ENCODE measurements around the gene LPP. TPM values are rescaled to one million over a fixed set of nuclear protein-coding genes. Genes with fewer than 3 reads are reported as not detected.

LPP gene
- polyA plus RNA-seq, 1 donor (not counting 4 experiments of a cell fraction or from before 2014, with no cell fraction given), result 16.0 TPM

- Histone ChIP-seq H3K9me3 (ENCODE audit: control insufficient read depth, low read depth, low read length) (no peaks in the 10 kb centered on the region), H3K4me2 (ENCODE audit: control insufficient read depth, extremely low read depth, insufficient read depth, low read depth, low read length) (no peak overlapping the region), H3K4me3 (ENCODE audit: control insufficient read depth in 2 of 3, extremely low read depth in 1 of 3, insufficient read depth in 2 of 3, low read depth in 1 of 3, low read length in 3 of 3) (no peak overlapping the region), H3K79me2 (ENCODE audit: control insufficient read depth, insufficient read depth, low read length) (no peaks in the 10 kb centered on the region), H3K27ac (ENCODE audit: control insufficient read depth, insufficient read depth, low read length) (no peak overlapping the region), H3K27me3 (ENCODE audit: control insufficient read depth, extremely low read depth, insufficient read depth, low read length) (no peaks in the 10 kb centered on the region), H3K9me1 (ENCODE audit: control insufficient read depth, extremely low read depth, insufficient read depth, low read length) (no peaks in the 10 kb centered on the region), H4K20me1 (ENCODE audit: control insufficient read depth, extremely low read depth, insufficient read depth, low read length) (peaks cover 2% of the 10 kb centered on the region), H3K36me3 (ENCODE audit: control insufficient read depth in 2 of 2, extremely low read depth in 1 of 2, insufficient read depth in 2 of 2, low read length in 2 of 2) (no peaks in the 10 kb centered on the region), H3K9ac (ENCODE audit: control insufficient read depth, extremely low read depth, insufficient read depth, low read length) (no peak overlapping the region), H3K4me1 (ENCODE audit: control insufficient read depth, extremely low read depth, insufficient read depth, low read length) (no peaks in the 10 kb centered on the region), H2AFZ (ENCODE audit: control insufficient read depth, low read length) (no peak overlapping the region)
- dilution Hi-C loops (cut with MboI; ENCODE audit: extremely low pct_ligation_motif_present, low sequenced_read_pairs), result no loop called here
- TF ChIP-seq CTCF (optimal IDR thresholded peaks at IDR 0.05 in 1 of 3, IDR thresholded peaks at IDR 0.05 in 1 of 3, conservative IDR thresholded peaks at IDR 0.05 in 1 of 3; ENCODE audit: extremely low read depth in 1 of 3, insufficient read depth in 2 of 3, low read length in 3 of 3) (no peak), EZH2 (IDR thresholded peaks at IDR 0.05; ENCODE audit: low read length) (no peak)
- no peak for DNase-seq (ENCODE audit: low read depth, low spot score)
- FAIRE-seq, result no peak
Measured at GRCh38 chr3:188452158-188452772, 298.3 kb downstream of the LPP start.

- Histone ChIP-seq H3K4me3 (ENCODE audit: control insufficient read depth in 2 of 3, extremely low read depth in 1 of 3, insufficient read depth in 2 of 3, low read depth in 1 of 3, low read length in 3 of 3) (no peak overlapping the region), H3K9ac (ENCODE audit: control insufficient read depth, extremely low read depth, insufficient read depth, low read length) (no peak overlapping the region), H3K9me3 (ENCODE audit: control insufficient read depth, low read depth, low read length) (no peaks in the 10 kb centered on the region), H4K20me1 (ENCODE audit: control insufficient read depth, extremely low read depth, insufficient read depth, low read length) (peaks cover 2% of the 10 kb centered on the region), H3K4me2 (ENCODE audit: control insufficient read depth, extremely low read depth, insufficient read depth, low read depth, low read length) (no peak overlapping the region), H3K9me1 (ENCODE audit: control insufficient read depth, extremely low read depth, insufficient read depth, low read length) (no peaks in the 10 kb centered on the region), H3K27me3 (ENCODE audit: control insufficient read depth, extremely low read depth, insufficient read depth, low read length) (no peaks in the 10 kb centered on the region), H3K4me1 (ENCODE audit: control insufficient read depth, extremely low read depth, insufficient read depth, low read length) (no peaks in the 10 kb centered on the region), H3K36me3 (ENCODE audit: control insufficient read depth in 2 of 2, extremely low read depth in 1 of 2, insufficient read depth in 2 of 2, low read length in 2 of 2) (no peaks in the 10 kb centered on the region), H3K27ac (ENCODE audit: control insufficient read depth, insufficient read depth, low read length) (no peak overlapping the region), H3K79me2 (ENCODE audit: control insufficient read depth, insufficient read depth, low read length) (no peaks in the 10 kb centered on the region), H2AFZ (ENCODE audit: control insufficient read depth, low read length) (no peak overlapping the region)
- FAIRE-seq (no peak), DNase-seq (ENCODE audit: low read depth, low spot score) (no peak)
- dilution Hi-C loops (cut with MboI; ENCODE audit: extremely low pct_ligation_motif_present, low sequenced_read_pairs), result no loop called here
- TF ChIP-seq EZH2 (IDR thresholded peaks at IDR 0.05; ENCODE audit: low read length), result no peak
- no peak for TF ChIP-seq CTCF (optimal IDR thresholded peaks at IDR 0.05 in 1 of 3, IDR thresholded peaks at IDR 0.05 in 1 of 3, conservative IDR thresholded peaks at IDR 0.05 in 1 of 3; ENCODE audit: extremely low read depth in 1 of 3, insufficient read depth in 2 of 3, low read length in 3 of 3)
Measured at GRCh38 chr3:188453431-188454384, 299.8 kb downstream of the LPP start.

Data from keratinocyte (primary cell).